Activated naive CD8-positive, alpha-beta T cell (primary cell): Measurements from ENCODE around the gene GPR146.

ENCODE experiments used
- H3K27ac Mint-ChIP-seq: one replicate; pipeline ENCODE4 v1.8.0; 2021; ENCODE audit warnings: mixed read lengths
- H3K27me3 Mint-ChIP-seq: one replicate; pipeline ENCODE4 v1.8.0; 2021; ENCODE audit warnings: mixed read lengths
- H3K36me3 Mint-ChIP-seq: one replicate; pipeline ENCODE4 v1.8.0; 2021; ENCODE audit warnings: mixed read lengths
- H3K4me1 Mint-ChIP-seq: one replicate; pipeline ENCODE4 v1.8.0; 2021; ENCODE audit warnings: low read depth, mixed read lengths
- H3K4me3 Mint-ChIP-seq: one replicate; pipeline ENCODE4 v1.8.0; 2021; ENCODE audit warnings: mild to moderate bottlenecking, mixed read lengths
- H3K9me3 Mint-ChIP-seq: one replicate; pipeline ENCODE4 v1.8.0; 2021; ENCODE audit warnings: low read depth, mixed read lengths

Gene GPR146

GRCh38 chr7:1054861-1055450, 10.6 kb downstream of the GPR146 start:
- Mint-ChIP-seq H3K27me3 (no peaks in the 10 kb centered on the region), H3K36me3 (peaks cover 4% of the 10 kb centered on the region)

GRCh38 chr7:1055491-1055955, 11.2 kb downstream of the GPR146 start:
- peaks cover 23% of the 10 kb centered on the region for H3K4me1 Mint-ChIP-seq
- no peaks in the 10 kb centered on the region for H3K27me3 Mint-ChIP-seq
- H3K4me3 Mint-ChIP-seq: peak overlapping the region; percentile 81
- no peaks in the 10 kb centered on the region for H3K9me3 Mint-ChIP-seq
- peaks cover 4% of the 10 kb centered on the region for H3K36me3 Mint-ChIP-seq
- no peak overlapping the region for H3K27ac Mint-ChIP-seq

More at GRCh38 chr7:1054861-1055450, 10.6 kb downstream of the GPR146 start:
- Mint-ChIP-seq H3K4me1 (peaks cover 25% of the 10 kb centered on the region), H3K27ac (no peak overlapping the region), H3K9me3 (no peaks in the 10 kb centered on the region), H3K4me3 (peak overlapping the region; percentile 81)

GRCh38 chr7:1055956-1056784, 11.8 kb downstream of the GPR146 start:
- Mint-ChIP-seq H3K4me3 (peak overlapping the region; percentile 81), H3K36me3 (peaks cover 4% of the 10 kb centered on the region), H3K9me3 (no peaks in the 10 kb centered on the region), H3K27me3 (no peaks in the 10 kb centered on the region), H3K4me1 (peaks cover 25% of the 10 kb centered on the region), H3K27ac (no peak overlapping the region)

GRCh38 chr7:1056785-1057410, 12.6 kb downstream of the GPR146 start:
- Mint-ChIP-seq H3K36me3 (peaks cover 4% of the 10 kb centered on the region), H3K27me3 (no peaks in the 10 kb centered on the region), H3K4me1 (peaks cover 20% of the 10 kb centered on the region), H3K9me3 (no peaks in the 10 kb centered on the region), H3K4me3 (no peak overlapping the region), H3K27ac (no peak overlapping the region)

- peaks cover 19% of the 10 kb centered on the region for H3K4me1 Mint-ChIP-seq
- no peaks in the 10 kb centered on the region for H3K9me3 Mint-ChIP-seq
- no peak overlapping the region for H3K4me3 Mint-ChIP-seq
- no peak overlapping the region for H3K27ac Mint-ChIP-seq
- H3K27me3 Mint-ChIP-seq: no peaks in the 10 kb centered on the region
- H3K36me3 Mint-ChIP-seq: peaks cover 4% of the 10 kb centered on the region
These were observed 13.3 kb downstream of the GPR146 start for GRCh38 chr7:1057416-1058291.

GRCh38 chr7:1058311-1058710, 14.0 kb downstream of the GPR146 start:
- Mint-ChIP-seq H3K27me3 (no peaks in the 10 kb centered on the region), H3K36me3 (peaks cover 4% of the 10 kb centered on the region), H3K27ac (no peak overlapping the region), H3K4me3 (no peak overlapping the region), H3K4me1 (peaks cover 19% of the 10 kb centered on the region), H3K9me3 (no peaks in the 10 kb centered on the region)

- peaks cover 19% of the 10 kb centered on the region for H3K4me1 Mint-ChIP-seq
- H3K36me3 Mint-ChIP-seq: peaks cover 4% of the 10 kb centered on the region
- H3K9me3 Mint-ChIP-seq: no peaks in the 10 kb centered on the region
- no peak overlapping the region for H3K27ac Mint-ChIP-seq
- no peaks in the 10 kb centered on the region for H3K27me3 Mint-ChIP-seq
- no peak overlapping the region for H3K4me3 Mint-ChIP-seq
These were observed 14.5 kb downstream of the GPR146 start for GRCh38 chr7:1058821-1059199.

- Mint-ChIP-seq H3K4me1 (peaks cover 14% of the 10 kb centered on the region), H3K9me3 (no peaks in the 10 kb centered on the region), H3K4me3 (no peak overlapping the region), H3K27me3 (no peaks in the 10 kb centered on the region), H3K36me3 (peaks cover 4% of the 10 kb centered on the region), H3K27ac (no peak overlapping the region)
These were observed 15.1 kb downstream of the GPR146 start for GRCh38 chr7:1059200-1060091.

GRCh38 chr7:1060315-1061072, 16.1 kb downstream of the GPR146 start:
- Mint-ChIP-seq H3K27me3 (no peaks in the 10 kb centered on the region), H3K4me3 (no peak overlapping the region), H3K4me1 (peaks cover 9% of the 10 kb centered on the region), H3K36me3 (peaks cover 4% of the 10 kb centered on the region), H3K27ac (no peak overlapping the region), H3K9me3 (no peaks in the 10 kb centered on the region)

- H3K27me3 Mint-ChIP-seq: no peaks in the 10 kb centered on the region
- no peak overlapping the region for H3K4me3 Mint-ChIP-seq
- H3K4me1 Mint-ChIP-seq: peaks cover 8% of the 10 kb centered on the region
- no peaks in the 10 kb centered on the region for H3K9me3 Mint-ChIP-seq
- no peak overlapping the region for H3K27ac Mint-ChIP-seq
- H3K36me3 Mint-ChIP-seq: peaks cover 4% of the 10 kb centered on the region
These were observed 16.8 kb downstream of the GPR146 start for GRCh38 chr7:1061180-1061579.

- no peak overlapping the region for H3K27ac Mint-ChIP-seq
- no peaks in the 10 kb centered on the region for H3K27me3 Mint-ChIP-seq
- no peak overlapping the region for H3K4me3 Mint-ChIP-seq
- H3K36me3 Mint-ChIP-seq: peaks cover 4% of the 10 kb centered on the region
- H3K9me3 Mint-ChIP-seq: no peaks in the 10 kb centered on the region
- H3K4me1 Mint-ChIP-seq: peaks cover 8% of the 10 kb centered on the region
These were observed 18.2 kb downstream of the GPR146 start for GRCh38 chr7:1062296-1063294.

- Mint-ChIP-seq H3K9me3 (no peaks in the 10 kb centered on the region), H3K4me1 (peaks cover 8% of the 10 kb centered on the region), H3K4me3 (no peak overlapping the region), H3K27ac (no peak overlapping the region), H3K36me3 (peaks cover 4% of the 10 kb centered on the region), H3K27me3 (no peaks in the 10 kb centered on the region)
These were observed 19.0 kb downstream of the GPR146 start for GRCh38 chr7:1063361-1063760.
